GM12874 (cell line): ENCODE data around the gene DPH7.

ENCODE experiments used
- CTCF ChIP-seq: IDR thresholded peaks from 2 replicates; pipeline ENCODE4 v1.5.1; 2011; ENCODE audit warnings: low read depth, mild to moderate bottlenecking, control low read depth, low read length, moderate library complexity; ENCODE audit not compliant: insufficient read depth

DPH7 gene

GRCh38 chr9:137618105-137619067 is 39.7 kb upstream of the DPH7 start, which contains the start of gene EHMT1:
EHMT1 (plus strand) TSS chr9:137619005; CDS start chr9:137619029, 24 bp downstream.
- no peak for TF ChIP-seq CTCF

GRCh38 chr9:137615387-137615871 is 36.7 kb upstream of the DPH7 start:
- TF ChIP-seq CTCF = no peak

GRCh38 chr9:137614631-137615386 is 36.1 kb upstream of the DPH7 start:
- TF ChIP-seq CTCF = no peak

GRCh38 chr9:137613738-137614523 is 35.2 kb upstream of the DPH7 start:
- no peak for TF ChIP-seq CTCF

GRCh38 chr9:137613259-137613658 is 34.5 kb upstream of the DPH7 start:
- TF ChIP-seq CTCF = no peak

GRCh38 chr9:137612741-137613142 is 34.0 kb upstream of the DPH7 start:
- no peak for TF ChIP-seq CTCF
